GM20431 (cell line): ENCODE data around the gene ABAT.

Source experiments
- in situ Hi-C: fragments of 300-500 bp; cut with MseI, MboI; formaldehyde crosslinking; loops from one replicate; pipeline ENCODE4 v1.15.0; 2020; ENCODE audit warnings: low sequenced_read_pairs; ENCODE audit not compliant: unreplicated experiment

Gene ABAT

GRCh38 chr16:8646326-8647053 is 27.9 kb upstream of the ABAT start:
- in situ Hi-C loops, result loop anchor here (25.0 kb wide), 1 partner anchor 491 kb away; no protein-coding TSS in a partner anchor

- in situ Hi-C loops, result loop anchor here (25.0 kb wide), 1 partner anchor 489 kb away; no protein-coding TSS in a partner anchor
Observed at GRCh38 chr16:8647721-8648318, 26.6 kb upstream of the ABAT start.

- in situ Hi-C loops, result loop anchor here (25.0 kb wide), 1 partner anchor 488 kb away; no protein-coding TSS in a partner anchor
Observed at GRCh38 chr16:8648877-8649276, 25.5 kb upstream of the ABAT start.

- in situ Hi-C loops, result loop anchor here (25.0 kb wide), 2 partner anchors 237 to 487 kb away; partner anchors contain the start of gene LITAFD
Observed at GRCh38 chr16:8649829-8650554, 24.4 kb upstream of the ABAT start.

- in situ Hi-C loops, result loop anchor here (25.0 kb wide), 1 partner anchor 235 kb away; the partner anchor contains the start of gene LITAFD
Observed at GRCh38 chr16:8651958-8652357, 22.5 kb upstream of the ABAT start.

- in situ Hi-C loops, result loop anchor here (25.0 kb wide), 1 partner anchor 232 kb away; the partner anchor contains the start of gene LITAFD
Observed at GRCh38 chr16:8655184-8655717, 19.2 kb upstream of the ABAT start.

- in situ Hi-C loops, result loop anchor here (25.0 kb wide), 1 partner anchor 231 kb away; the partner anchor contains the start of gene LITAFD
Observed at GRCh38 chr16:8656376-8656775, 18.0 kb upstream of the ABAT start.

- in situ Hi-C loops, result loop anchor here (25.0 kb wide), 1 partner anchor 226 kb away; the partner anchor contains the start of gene LITAFD
Observed at GRCh38 chr16:8660841-8661301, 13.5 kb upstream of the ABAT start.

GRCh38 chr16:8661703-8662102 is 12.7 kb upstream of the ABAT start:
- in situ Hi-C loops, result loop anchor here (25.0 kb wide), 1 partner anchor 226 kb away; the partner anchor contains the start of gene LITAFD

GRCh38 chr16:8663192-8664089 is 11.0 kb upstream of the ABAT start:
- in situ Hi-C loops, result loop anchor here (25.0 kb wide), 1 partner anchor 224 kb away; the partner anchor contains the start of gene LITAFD

- in situ Hi-C loops, result loop anchor here (25.0 kb wide), 1 partner anchor 222 kb away; the partner anchor contains the start of gene LITAFD
Observed at GRCh38 chr16:8665529-8665928, 8.9 kb upstream of the ABAT start.

GRCh38 chr16:8667492-8667891 is 6.9 kb upstream of the ABAT start:
- in situ Hi-C loops, result loop anchor here (25.0 kb wide), 1 partner anchor 220 kb away; the partner anchor contains the start of gene LITAFD

GRCh38 chr16:8668113-8668512 is 6.3 kb upstream of the ABAT start:
- in situ Hi-C loops, result loop anchor here (25.0 kb wide), 1 partner anchor 219 kb away; the partner anchor contains the start of gene LITAFD

GRCh38 chr16:8669481-8669880 is 4.9 kb upstream of the ABAT start:
- in situ Hi-C loops, result loop anchor here (25.0 kb wide), 1 partner anchor 218 kb away; the partner anchor contains the start of gene LITAFD

GRCh38 chr16:8670014-8670560 is 4.3 kb upstream of the ABAT start:
- in situ Hi-C loops, result loop anchor here (25.0 kb wide), 1 partner anchor 217 kb away; the partner anchor contains the start of gene LITAFD

GRCh38 chr16:8673611-8674412 is 605 bp upstream of the ABAT start:
- in situ Hi-C loops, result loop anchor here (25.0 kb wide), 1 partner anchor 213 kb away; the partner anchor contains the start of gene LITAFD
